RPMI8226 (cell line): ENCODE measurements around the gene LCP2.
"Not testable (repeated sequence)": the region's sequence is repeated elsewhere in the genome, so short reads cannot be mapped to it uniquely, and the experiment has no call there.

ENCODE experiments used
- DNase-seq: peaks from one replicate; pipeline ENCODE4 v3.0.0-alpha.2; 2015

LCP2 gene

GRCh38 chr5:170269579-170269978 is 28.0 kb downstream of the LCP2 start:
- DNase-seq = no peak

GRCh38 chr5:170268884-170269283 is 28.7 kb downstream of the LCP2 start:
- no peak for DNase-seq

DNA sequence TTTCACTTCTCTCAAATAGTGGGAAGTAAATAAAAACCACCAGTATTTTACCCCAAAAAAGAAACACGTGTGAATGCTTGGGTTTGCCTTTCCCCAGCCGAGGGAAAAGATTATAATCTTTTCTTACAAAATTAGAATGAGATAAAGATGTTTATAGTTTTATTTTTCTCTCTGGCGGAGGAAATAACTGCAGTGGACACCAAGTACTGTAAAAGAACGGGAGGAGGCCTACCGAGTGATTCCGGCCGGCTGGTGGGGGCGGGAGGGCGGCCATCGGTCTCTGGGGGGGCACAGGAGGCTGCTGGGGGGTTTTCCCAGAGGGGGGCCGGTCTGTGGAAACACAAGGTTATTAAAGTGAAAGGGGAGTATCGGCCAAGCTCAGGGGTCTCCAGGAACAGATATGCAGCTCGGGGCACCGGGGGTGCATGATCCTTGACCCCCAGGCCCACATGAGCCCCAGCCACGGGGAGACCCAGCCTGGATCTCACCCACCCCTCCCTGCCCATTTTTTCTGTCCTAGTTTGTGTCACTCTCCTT is 29.4 kb downstream of the LCP2 start:
- no peak for DNase-seq

GRCh38 chr5:170267431-170268152 is 30.0 kb downstream of the LCP2 start:
- peak; percentile 81 for DNase-seq

DNA sequence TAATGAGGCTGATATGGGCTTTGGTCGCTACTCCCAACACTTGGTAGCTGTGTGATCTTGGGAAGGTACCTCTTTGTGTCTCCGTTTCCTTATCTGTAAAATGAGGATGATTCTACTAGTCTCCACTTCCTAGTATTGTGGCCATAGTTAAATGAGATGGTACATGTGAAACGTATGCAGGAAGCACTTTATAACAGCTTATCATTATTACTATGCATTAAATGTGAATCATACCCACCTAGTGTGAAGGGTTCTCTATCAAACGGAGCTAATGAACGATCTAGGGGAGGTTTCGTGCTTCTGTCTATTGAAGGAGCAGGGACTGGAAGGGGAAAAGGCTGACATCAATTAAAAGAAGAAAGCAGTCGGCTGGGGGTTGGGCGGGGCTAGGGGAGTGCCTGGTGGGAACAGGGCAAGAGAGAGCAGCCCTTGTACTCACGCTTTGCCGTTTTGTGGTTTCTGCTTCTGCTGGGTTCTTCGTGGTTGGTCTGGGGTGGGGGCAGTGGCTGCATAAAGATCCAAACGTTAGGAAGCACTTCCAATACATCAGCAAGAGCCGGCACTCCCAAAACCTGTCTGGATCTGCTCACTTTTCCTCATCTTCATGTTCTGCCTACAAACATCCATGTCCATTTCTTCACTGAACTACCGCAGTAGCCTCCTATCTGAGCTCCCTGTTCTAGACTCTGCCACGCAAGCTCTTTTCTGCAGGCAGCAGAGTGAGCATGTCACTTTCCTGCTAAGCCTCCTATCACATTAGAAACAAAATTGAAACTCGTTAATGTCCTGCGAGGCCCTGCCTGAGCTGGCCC is 30.8 kb downstream of the LCP2 start:
- no peak for DNase-seq

GRCh38 chr5:170265522-170265921 is 32.1 kb downstream of the LCP2 start:
- DNase-seq = no peak

GRCh38 chr5:170263906-170264305 is 33.7 kb downstream of the LCP2 start:
- no peak for DNase-seq

GRCh38 chr5:170262061-170263045 is 35.2 kb downstream of the LCP2 start:
- no peak for DNase-seq

DNA sequence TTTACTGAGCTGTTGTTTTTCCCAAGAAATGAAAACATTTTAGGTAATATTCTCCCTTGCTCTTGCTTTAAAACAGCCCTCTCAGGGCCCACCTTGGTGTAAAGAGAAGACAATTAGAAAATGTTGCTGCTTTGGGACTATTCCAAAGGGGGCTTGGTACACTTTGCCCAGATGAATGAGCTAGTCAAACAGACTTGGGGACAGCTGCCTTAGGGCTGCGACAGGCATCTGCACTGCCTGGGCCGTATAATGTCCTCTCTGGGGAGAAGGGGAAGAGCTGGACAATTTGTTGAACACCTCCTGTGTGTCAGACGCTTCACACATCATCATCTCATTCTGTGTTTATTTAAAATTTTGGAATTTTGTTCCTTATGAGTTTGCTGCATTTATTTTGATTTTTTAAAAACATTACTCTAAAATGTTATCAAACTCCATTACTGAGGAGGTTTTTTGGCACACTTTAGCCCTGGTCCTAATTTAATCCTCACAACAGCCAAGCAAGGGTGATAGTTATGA is 36.0 kb downstream of the LCP2 start:
- no peak for DNase-seq

- DNase-seq = no peak
Observed at GRCh38 chr5:170257370-170257769, 40.2 kb downstream of the LCP2 start.

DNA sequence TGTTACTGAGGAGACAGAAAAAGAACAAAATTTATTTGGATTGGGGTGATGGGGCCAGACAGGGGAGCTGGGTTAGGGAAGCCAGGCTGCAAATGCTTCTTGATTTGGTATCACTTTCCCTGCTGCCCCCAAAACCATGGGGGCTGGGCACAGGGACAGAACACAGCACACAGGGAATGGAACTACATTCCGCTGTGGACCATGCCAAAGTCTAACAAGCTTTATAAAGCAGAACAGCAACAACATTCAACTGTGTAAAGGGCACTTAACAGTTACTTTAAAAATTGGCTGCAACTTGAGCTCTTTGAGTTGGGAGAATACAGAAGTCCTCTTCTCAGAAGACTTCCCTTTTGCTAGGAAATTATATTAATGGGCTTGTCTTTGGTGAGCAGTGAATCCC is 41.0 kb downstream of the LCP2 start:
- DNase-seq = no peak

- DNase-seq = no peak
Observed at GRCh38 chr5:170254056-170254455, 43.5 kb downstream of the LCP2 start.

GRCh38 chr5:170252720-170253350 is 44.7 kb downstream of the LCP2 start:
- no peak for DNase-seq

- DNase-seq = no peak
Observed at GRCh38 chr5:170252109-170252508, 45.5 kb downstream of the LCP2 start.

DNA sequence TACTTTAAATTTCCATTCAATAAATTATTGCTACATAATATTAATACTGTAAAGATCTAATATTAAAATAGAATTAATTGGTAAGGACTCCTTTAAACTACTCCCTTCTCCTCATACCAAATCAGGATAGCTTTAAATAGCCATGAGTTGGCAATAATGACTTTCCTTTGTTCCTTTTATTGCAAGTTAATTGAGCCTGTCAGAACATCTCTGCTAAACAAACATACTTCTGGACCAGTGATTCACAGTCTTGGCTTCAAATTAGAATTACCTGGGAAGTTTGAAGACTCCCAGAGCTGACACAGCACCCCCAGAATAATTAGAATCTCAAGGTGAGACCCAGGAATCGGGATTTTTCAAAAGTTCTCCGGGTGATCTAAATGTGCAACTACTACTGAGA is 46.1 kb downstream of the LCP2 start:
- DNase-seq = no peak

DNA sequence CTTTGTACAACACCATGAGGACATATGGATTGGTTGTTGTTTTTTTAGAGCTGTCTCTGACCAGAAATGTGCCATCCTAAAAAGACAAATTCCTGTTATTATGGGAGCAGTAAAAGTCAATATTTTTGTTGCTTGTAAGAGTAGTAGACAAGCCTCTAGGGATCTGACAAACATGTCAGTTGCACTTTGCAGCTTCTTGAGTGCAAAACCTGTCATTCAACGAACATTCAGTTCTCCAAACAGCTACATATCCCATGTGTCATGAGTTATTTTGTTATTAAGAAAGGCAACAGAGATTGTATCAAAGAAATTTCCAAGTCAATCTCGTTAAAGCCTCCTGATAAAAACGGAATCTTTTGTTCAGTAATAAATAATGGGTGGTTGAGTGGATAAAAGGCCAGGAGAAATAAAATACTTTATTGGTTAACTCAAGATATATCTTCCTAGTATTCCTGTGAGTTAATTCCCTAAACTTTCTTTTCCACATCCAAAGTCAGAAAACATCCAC is 46.7 kb downstream of the LCP2 start:
- no peak for DNase-seq

- no peak for DNase-seq
Observed at GRCh38 chr5:170249355-170249754, 48.2 kb downstream of the LCP2 start.

DNA sequence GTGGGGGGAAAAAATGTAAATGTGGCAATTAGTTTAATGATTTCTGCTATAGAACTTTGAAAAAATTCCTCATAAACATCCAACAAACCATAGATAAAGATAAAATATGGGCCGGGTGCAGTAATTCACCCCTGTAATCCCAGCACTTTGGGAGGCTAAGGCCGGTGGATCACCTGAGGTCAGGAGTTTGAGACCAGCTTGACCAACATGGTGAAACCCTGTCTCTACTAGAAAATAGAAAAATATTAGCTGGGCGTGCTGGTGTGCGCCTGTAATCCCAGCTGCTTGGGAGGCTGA is 48.7 kb downstream of the LCP2 start:
- DNase-seq = not testable (repeated sequence)

DNA sequence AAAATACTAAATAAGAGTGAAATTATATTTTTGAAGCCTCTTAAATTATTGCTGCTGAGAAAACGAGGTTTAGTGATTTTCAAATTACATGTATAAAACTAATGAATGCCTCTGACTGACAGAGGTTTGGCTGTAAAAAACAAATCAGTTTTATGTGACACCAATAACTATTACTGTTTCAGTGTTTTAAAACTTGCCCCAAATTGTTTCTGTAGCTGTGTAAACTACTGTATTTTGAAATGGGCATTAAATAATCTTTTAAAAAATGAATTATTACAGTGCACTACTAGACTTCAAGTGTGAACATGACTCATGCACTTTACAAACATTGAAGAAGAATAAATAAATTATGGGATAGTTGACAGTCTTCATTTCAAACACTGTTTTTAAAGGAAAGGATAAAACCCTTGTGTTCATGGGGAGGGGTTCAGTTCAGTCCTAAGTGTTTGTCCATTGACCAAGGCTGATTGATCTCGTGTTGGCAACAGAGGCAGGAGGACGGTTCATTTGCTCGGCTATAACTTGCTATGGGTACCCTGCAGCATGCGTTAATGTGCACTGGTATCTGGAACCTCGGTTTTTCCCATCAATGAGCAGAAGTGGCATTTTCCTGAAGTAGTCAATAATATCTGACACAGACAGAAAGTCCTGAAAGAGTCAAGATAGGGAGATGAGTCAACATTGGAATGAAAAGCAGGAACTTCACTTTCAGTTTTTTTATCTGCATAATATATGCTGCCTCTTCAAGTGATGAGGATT is 49.2 kb downstream of the LCP2 start:
- DNase-seq = no peak

GRCh38 chr5:170247363-170247762 is 50.2 kb downstream of the LCP2 start:
- no peak for DNase-seq

- no peak for DNase-seq
Observed at GRCh38 chr5:170246126-170246870, 51.3 kb downstream of the LCP2 start.
